ENCODE measurements around the gene DNASE2.

DNA sequence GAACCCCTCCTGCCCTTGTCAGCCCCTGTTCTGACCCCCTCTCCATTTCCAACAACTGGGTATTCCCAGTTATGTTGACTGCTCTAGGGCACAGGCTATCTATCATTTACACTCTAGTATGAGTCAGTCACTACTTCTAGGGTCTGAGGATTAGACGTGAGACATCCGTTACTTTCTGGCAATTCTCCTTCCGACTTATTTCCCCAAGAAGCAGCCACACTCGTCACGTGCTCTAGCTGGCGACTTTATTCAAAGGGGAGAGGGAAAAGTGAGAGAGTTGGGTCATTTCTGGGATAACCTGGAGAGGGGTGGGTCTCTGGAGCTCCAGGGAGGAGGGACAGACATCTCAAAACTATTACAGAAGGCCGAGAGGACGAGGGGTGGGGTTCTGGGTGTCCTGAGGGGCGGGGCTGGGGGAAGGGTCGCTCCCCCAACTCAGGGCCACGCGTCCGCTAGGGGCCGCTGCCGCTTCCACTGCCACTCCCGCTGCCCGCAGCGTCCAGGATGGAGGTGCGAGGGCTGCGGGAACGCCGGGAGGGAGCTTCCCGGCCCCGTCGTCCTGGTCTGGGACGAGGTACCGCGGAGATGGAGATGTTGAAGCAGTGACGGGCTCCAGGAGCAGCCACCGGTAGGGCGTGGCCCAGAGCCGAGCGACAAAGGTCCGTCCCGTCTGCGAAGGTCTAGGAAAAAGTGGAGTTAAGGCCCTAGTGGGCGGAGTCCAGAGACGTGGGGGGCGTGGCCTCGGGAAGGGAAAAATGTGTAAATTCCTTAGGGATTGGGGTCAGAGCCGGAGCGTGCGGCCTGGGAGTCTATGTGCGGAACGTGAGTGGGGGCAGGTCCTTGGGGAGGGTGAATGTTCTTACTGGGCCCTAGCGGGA is 55.8 kb downstream of the DNASE2 start:
- TF ChIP-seq POLR2AphosphoS5 (IDR thresholded peaks at IDR 0.05; ENCODE audit: low read depth), result no peak
- TF ChIP-seq, protein P1, sequence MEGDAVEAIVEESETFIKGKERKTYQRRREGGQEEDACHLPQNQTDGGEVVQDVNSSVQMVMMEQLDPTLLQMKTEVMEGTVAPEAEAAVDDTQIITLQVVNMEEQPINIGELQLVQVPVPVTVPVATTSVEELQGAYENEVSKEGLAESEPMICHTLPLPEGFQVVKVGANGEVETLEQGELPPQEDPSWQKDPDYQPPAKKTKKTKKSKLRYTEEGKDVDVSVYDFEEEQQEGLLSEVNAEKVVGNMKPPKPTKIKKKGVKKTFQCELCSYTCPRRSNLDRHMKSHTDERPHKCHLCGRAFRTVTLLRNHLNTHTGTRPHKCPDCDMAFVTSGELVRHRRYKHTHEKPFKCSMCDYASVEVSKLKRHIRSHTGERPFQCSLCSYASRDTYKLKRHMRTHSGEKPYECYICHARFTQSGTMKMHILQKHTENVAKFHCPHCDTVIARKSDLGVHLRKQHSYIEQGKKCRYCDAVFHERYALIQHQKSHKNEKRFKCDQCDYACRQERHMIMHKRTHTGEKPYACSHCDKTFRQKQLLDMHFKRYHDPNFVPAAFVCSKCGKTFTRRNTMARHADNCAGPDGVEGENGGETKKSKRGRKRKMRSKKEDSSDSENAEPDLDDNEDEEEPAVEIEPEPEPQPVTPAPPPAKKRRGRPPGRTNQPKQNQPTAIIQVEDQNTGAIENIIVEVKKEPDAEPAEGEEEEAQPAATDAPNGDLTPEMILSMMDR (IDR thresholded peaks at IDR 0.05; ENCODE audit: insufficient read depth, low read length), result no peak

All from HL-60 (cell line).